ENCODE data around the gene GALNTL6. TPM values are rescaled to one million over a fixed set of nuclear protein-coding genes. Genes with fewer than 3 reads are reported as not detected.

GALNTL6 gene
- total and polyA plus RNA-seq, 2 experiments from 2014 or later: 0.38 to 0.40 TPM

GRCh38 chr4:172962564-172963353, 1149.6 kb downstream of the GALNTL6 start (continued):
- TF ChIP-seq CTCF (conservative IDR thresholded peaks at IDR 0.05; ENCODE audit: low read depth in 2 of 2) (no peak), STAT1 (IDR thresholded peaks at IDR 0.05; ENCODE audit: unreplicated experiment) (no peak), EZH2 (IDR thresholded peaks at IDR 0.05; ENCODE audit: low read depth, unreplicated experiment) (no peak), EZH2phosphoT487 (IDR thresholded peaks at IDR 0.05; ENCODE audit: unreplicated experiment) (no peak)

GRCh38 chr4:172963498-172964294, 1150.5 kb downstream of the GALNTL6 start:
- Histone ChIP-seq H3K4me3 (no peak overlapping the region), H3K4me1 (ENCODE audit: insufficient read depth) (no peaks in the 10 kb centered on the region), H3K27ac (ENCODE audit: low read depth) (no peak overlapping the region), H3K9me2 (ENCODE audit: insufficient read depth) (no peaks in the 10 kb centered on the region), H3F3A (replicated peaks; ENCODE audit: low read depth) (no peaks in the 10 kb centered on the region), H3K27me3 (ENCODE audit: insufficient read depth) (no peaks in the 10 kb centered on the region), H4K20me1 (replicated peaks; ENCODE audit: insufficient read depth) (no peaks in the 10 kb centered on the region), H2AFZ (no peak overlapping the region), H3K79me2 (replicated peaks; ENCODE audit: insufficient read depth) (no peaks in the 10 kb centered on the region), H3K36me3 (ENCODE audit: insufficient read depth) (no peaks in the 10 kb centered on the region), H3K4me2 (no peak overlapping the region)
- H3K27me3 Mint-ChIP-seq (ENCODE audit: insufficient read depth, low read depth, poor library complexity): peaks cover 6% of the 10 kb centered on the region
- H3K4me1 Mint-ChIP-seq: no peaks in the 10 kb centered on the region; the same call in 2 of the 3 replicates
- no peak overlapping the region for H3K27ac Mint-ChIP-seq
- H3K4me3 Mint-ChIP-seq: no peak overlapping the region
- no peaks in the 10 kb centered on the region for H3K36me3 Mint-ChIP-seq (ENCODE audit: low read depth)
- no peak for ATAC-seq
- no peak for DNase-seq (ENCODE audit: low spot score)
- H3K9me3 Mint-ChIP-seq: peaks cover 4% of the 10 kb centered on the region; the same call in 1 of the 3 replicates
- TF ChIP-seq EZH2phosphoT487 (IDR thresholded peaks at IDR 0.05; ENCODE audit: unreplicated experiment) (no peak), ZNF114 (CRISPR knock-in tag; IDR thresholded peaks at IDR 0.05) (no peak), ETS1 (IDR thresholded peaks at IDR 0.05) (no peak), REST (IDR thresholded peaks at IDR 0.05; ENCODE audit: unreplicated experiment) (no peak), ZNF462 (CRISPR knock-in tag; IDR thresholded peaks at IDR 0.05) (no peak), POLR2AphosphoS5 (IDR thresholded peaks at IDR 0.05; ENCODE audit: low read depth) (no peak), NANOG (IDR thresholded peaks at IDR 0.05; ENCODE audit: borderline replicate concordance) (no peak), EZH2 (IDR thresholded peaks at IDR 0.05; ENCODE audit: low read depth, unreplicated experiment) (no peak)
